OCI-LY3 (cell line): ENCODE measurements around the gene TTC8.

Source experiments
- H2AFZ ChIP-seq: fragments of 200-600, 300-600 bp; shearing (Covaris generic); 2 replicates; pipeline ENCODE4 v1.6.0; 2014; ENCODE audit warnings: antibody characterized with exemption, low read depth, low read length
- H3K27ac ChIP-seq: fragments of 200-600, 300-600 bp; sonication (generic); 2 replicates; pipeline ENCODE4 v1.5.1; 2014; ENCODE audit warnings: mild to moderate bottlenecking, low read length, moderate library complexity, mixed read lengths
- H3K27me3 ChIP-seq: fragments of 200-600, 300-600 bp; sonication (generic); 2 replicates; pipeline ENCODE4 v1.6.1; 2014; ENCODE audit warnings: low read depth, low read length, mixed read lengths
- H3K36me3 ChIP-seq: fragments of 200-600, 300-600 bp; sonication (generic); replicated peaks from 2 replicates; pipeline ENCODE3; 2014; ENCODE audit warnings: low read depth, low read length, mixed read lengths
- H3K4me1 ChIP-seq: fragments of 300-600, 200-600 bp; sonication (generic); 2 replicates; pipeline ENCODE4 v1.6.1; 2014; ENCODE audit warnings: low read length, mixed read lengths
- H3K4me2 ChIP-seq: fragments of 200-600, 300-600 bp; sonication (generic); 2 replicates; pipeline ENCODE4 v1.6.1; 2014; ENCODE audit warnings: low read length, mixed read lengths
- H3K4me3 ChIP-seq: fragments of 300-600, 200-600 bp; sonication (generic); 2 replicates; pipeline ENCODE4 v1.5.1; 2014; ENCODE audit warnings: antibody characterized with exemption, mild to moderate bottlenecking, low read length, moderate library complexity
- H3K79me2 ChIP-seq: fragments of 300-600, 200-600 bp; shearing (Covaris generic); 2 replicates; pipeline ENCODE4 v1.6.1; 2014; ENCODE audit warnings: mild to moderate bottlenecking, low read length, mixed read lengths
- H3K9ac ChIP-seq: fragments of 300-600, 200-600 bp; shearing (Covaris generic); 2 replicates; pipeline ENCODE4 v1.6.0; 2014; ENCODE audit warnings: mild to moderate bottlenecking, low read length, moderate library complexity
- H3K9me3 ChIP-seq: fragments of 200-600, 300-600 bp; shearing (Covaris generic); 2 replicates; pipeline ENCODE4 v1.6.1; 2014; ENCODE audit warnings: low read length, mixed read lengths; ENCODE audit not compliant: insufficient read depth
- H4K20me1 ChIP-seq: fragments of 200-600, 300-600 bp; sonication (generic); 2 replicates; pipeline ENCODE4 v1.6.1; 2016; ENCODE audit warnings: low read length, mixed read lengths; ENCODE audit not compliant: insufficient read depth
- CTCF ChIP-seq: fragments of 200-600, 300-600 bp; sonication (generic); IDR thresholded peaks from 2 replicates; pipeline ENCODE4 v1.5.1; 2014; ENCODE audit warnings: antibody characterized with exemption, low read length, low read depth
- EZH2phosphoT487 ChIP-seq: fragments of 200-600 bp; shearing (Covaris generic); IDR thresholded peaks from 2 replicates; pipeline ENCODE4 v1.6.1; 2018; ENCODE audit warnings: antibody characterized with exemption, mixed run types, low read depth

Gene TTC8

DNA sequence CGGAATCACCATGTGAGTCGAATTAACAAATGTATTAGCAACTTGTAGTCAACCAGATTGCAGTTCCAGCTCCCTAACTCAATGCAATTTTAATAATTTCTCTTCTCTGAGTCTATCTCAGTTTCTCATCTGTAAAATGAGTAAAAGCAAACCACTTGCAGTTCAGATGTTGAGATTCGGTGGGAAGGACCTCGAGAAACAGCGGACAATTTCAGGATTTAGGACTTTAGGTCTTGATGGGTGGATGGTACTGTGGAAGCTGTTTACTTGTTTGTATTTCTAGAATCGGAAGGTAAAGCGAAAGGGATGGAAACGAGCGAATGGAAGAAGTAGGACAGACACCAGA, 510 bp upstream of the TTC8 start:
- Histone ChIP-seq H4K20me1 (no peaks in the 10 kb centered on the region), H3K9ac (peak overlapping the region; percentile 61), H3K4me1 (peaks cover 10% of the 10 kb centered on the region; the same call in 1 of the 2 replicates), H3K27me3 (peaks cover 15% of the 10 kb centered on the region), H3K4me2 (peak overlapping the region; percentile 83), H3K36me3 (no peaks in the 10 kb centered on the region), H3K27ac (no peak overlapping the region), H3K79me2 (no peaks in the 10 kb centered on the region), H3K4me3 (peak overlapping the region; percentile 85), H2AFZ (peak overlapping the region; percentile 99), H3K9me3 (no peaks in the 10 kb centered on the region)
- TF ChIP-seq CTCF = no peak
- TF ChIP-seq EZH2phosphoT487 = no peak

- Histone ChIP-seq H2AFZ (peak overlapping the region; percentile 99), H3K9me3 (no peaks in the 10 kb centered on the region), H3K27ac (no peak overlapping the region), H3K27me3 (peaks cover 8% of the 10 kb centered on the region; the same call in 1 of the 2 replicates), H3K79me2 (no peaks in the 10 kb centered on the region), H3K9ac (peak overlapping the region; percentile 61), H3K4me3 (peak overlapping the region; percentile 85), H3K4me1 (peaks cover 18% of the 10 kb centered on the region), H3K36me3 (no peaks in the 10 kb centered on the region), H3K4me2 (peak overlapping the region; percentile 83), H4K20me1 (no peaks in the 10 kb centered on the region)
- TF ChIP-seq CTCF = no peak
- no peak for TF ChIP-seq EZH2phosphoT487
Measured at GRCh38 chr14:88825078-88825458, 617 bp downstream of the TTC8 start.

GRCh38 chr14:88825503-88825902, 1.1 kb downstream of the TTC8 start:
- Histone ChIP-seq H4K20me1 (no peaks in the 10 kb centered on the region), H3K9ac (no peak overlapping the region), H3K79me2 (no peaks in the 10 kb centered on the region), H3K27ac (no peak overlapping the region), H3K4me3 (no peak overlapping the region; the same call in 1 of the 2 replicates), H3K27me3 (0 out of 2 replicates have a peak, but pooled peaks cover 3% of the 10 kb centered on the region), H3K36me3 (no peaks in the 10 kb centered on the region), H2AFZ (no peak overlapping the region), H3K4me1 (peaks cover 18% of the 10 kb centered on the region), H3K4me2 (peak overlapping the region; percentile 83), H3K9me3 (no peaks in the 10 kb centered on the region)
- TF ChIP-seq CTCF = no peak
- TF ChIP-seq EZH2phosphoT487 = no peak

- H3K9ac ChIP-seq = no peak overlapping the region
- peak overlapping the region; percentile 43 for H3K4me2 ChIP-seq
- no peak overlapping the region for H3K27ac ChIP-seq
- H3K9me3 ChIP-seq = no peaks in the 10 kb centered on the region
- H2AFZ ChIP-seq = 0 out of 2 replicates have a peak overlapping the region, but pooled peaks have one; percentile 10
- no peaks in the 10 kb centered on the region for H3K79me2 ChIP-seq
- H3K36me3 ChIP-seq = no peaks in the 10 kb centered on the region
- no peak overlapping the region for H3K4me3 ChIP-seq
- H3K27me3 ChIP-seq = no peaks in the 10 kb centered on the region
- peaks cover 18% of the 10 kb centered on the region for H3K4me1 ChIP-seq
- no peaks in the 10 kb centered on the region for H4K20me1 ChIP-seq
- TF ChIP-seq CTCF (no peak), EZH2phosphoT487 (no peak)
Measured at GRCh38 chr14:88829188-88829587, 4.7 kb downstream of the TTC8 start.
